Keratinocyte (primary cell): Measurements from ENCODE around the gene EWSR1. TPM values are rescaled to one million over a fixed set of nuclear protein-coding genes. Genes with fewer than 3 reads are reported as not detected.

Experiments
- DNase-seq: peaks from one replicate; pipeline ENCODE4 v3.0.0-alpha.2; 2011; ENCODE audit warnings: low read depth, missing footprints, low spot score
- FAIRE-seq: peaks from 2 replicates; lab custom pipeline; 2011; peaks lifted over from hg19 to GRCh38; lab: Jason Lieb, UNC
- H2AFZ ChIP-seq: 2 replicates; pipeline ENCODE4 v1.6.0; 2012; ENCODE audit warnings: low read length, control low read depth, inconsistent platforms; ENCODE audit not compliant: control insufficient read depth
- H3K27ac ChIP-seq: 2 replicates; pipeline ENCODE4 v1.5.1; 2011; ENCODE audit warnings: low read length; ENCODE audit not compliant: control insufficient read depth, insufficient read depth
- H3K27me3 ChIP-seq: 3 replicates; pipeline ENCODE4 v1.6.0; 2011; ENCODE audit warnings: low read length; ENCODE audit not compliant: control insufficient read depth, insufficient read depth; ENCODE audit errors: extremely low read depth
- H3K36me3 ChIP-seq, 2 experiments: 2 replicates in 1 of 2; 3 replicates in 1 of 2; pipeline ENCODE4 v1.5.1; 2011; ENCODE audit warnings: low read length in 2 of 2, mild to moderate bottlenecking in 1 of 2; ENCODE audit not compliant: control insufficient read depth in 2 of 2, insufficient read depth in 2 of 2; ENCODE audit errors: extremely low read depth in 1 of 2
- H3K4me1 ChIP-seq: 3 replicates; pipeline ENCODE4 v1.5.1; 2011; ENCODE audit warnings: low read length; ENCODE audit not compliant: control insufficient read depth, insufficient read depth; ENCODE audit errors: extremely low read depth
- H3K4me2 ChIP-seq: 3 replicates; pipeline ENCODE4 v1.6.0; 2011; ENCODE audit warnings: low read depth, low read length; ENCODE audit not compliant: control insufficient read depth, insufficient read depth; ENCODE audit errors: extremely low read depth
- H3K4me3 ChIP-seq, 3 experiments: fragments of 200-600 bp in 1 of 3; sonication (generic) in 1 of 3; 2 replicates in 2 of 3; 3 replicates in 1 of 3; pipeline ENCODE4 v1.5.1; 2011 to 2016; ENCODE audit warnings: low read length in 3 of 3, mild to moderate bottlenecking in 3 of 3, control low read depth in 2 of 3, inconsistent platforms in 1 of 3, low read depth in 1 of 3, mixed read lengths in 1 of 3, mixed run types in 1 of 3, moderate library complexity in 1 of 3; ENCODE audit not compliant: control insufficient read depth in 2 of 3, insufficient read depth in 2 of 3; ENCODE audit errors: extremely low read depth in 1 of 3
- H3K79me2 ChIP-seq: 2 replicates; pipeline ENCODE4 v1.6.0; 2012; ENCODE audit warnings: low read length; ENCODE audit not compliant: control insufficient read depth, insufficient read depth
- H3K9ac ChIP-seq: 3 replicates; pipeline ENCODE4 v1.6.0; 2011; ENCODE audit warnings: low read length; ENCODE audit not compliant: control insufficient read depth, insufficient read depth; ENCODE audit errors: extremely low read depth
- H3K9me1 ChIP-seq: 3 replicates; pipeline ENCODE4 v1.6.0; 2011; ENCODE audit warnings: low read length; ENCODE audit not compliant: control insufficient read depth, insufficient read depth; ENCODE audit errors: extremely low read depth
- H3K9me3 ChIP-seq: 2 replicates; pipeline ENCODE4 v1.5.1; 2012; ENCODE audit warnings: low read depth, low read length; ENCODE audit not compliant: control insufficient read depth
- H4K20me1 ChIP-seq: 3 replicates; pipeline ENCODE4 v1.6.0; 2011; ENCODE audit warnings: low read length; ENCODE audit not compliant: control insufficient read depth, insufficient read depth; ENCODE audit errors: extremely low read depth
- EZH2 ChIP-seq: IDR thresholded peaks from one replicate; pipeline ENCODE4 v1.6.1; 2012; ENCODE audit warnings: inconsistent platforms, mild to moderate bottlenecking, low read length, moderate library complexity
- dilution Hi-C: fragments of 300-500 bp; cut with MboI; formaldehyde crosslinking; loops from one replicate; pipeline ENCODE4 v1.7.0; 2020; ENCODE audit warnings: low sequenced_read_pairs; ENCODE audit not compliant: extremely low pct_ligation_motif_present
- polyA plus RNA-seq, 5 experiments: library from polyadenylated mRNA; depleted of rRNA in 3 of 5; stranded (reverse) in 3 of 5; stranded (forward) in 1 of 5; unstranded in 1 of 5; fragments of >200 nt; gene quantifications; 1 replicate in 1 of 5; 2 replicates in 3 of 5; 3 replicates in 1 of 5; pipeline versions ENCODE4 v1.2.1 to v1.2.3, GENCODE V29; 2011 to 2012; ENCODE audit warnings: missing spikeins in 2 of 5, low read depth in 1 of 5, low replicate concordance in 1 of 5
- TF ChIP-seq, protein P1 (sequence below), 3 experiments: IDR thresholded peaks in 1 of 3; conservative IDR thresholded peaks in 1 of 3; optimal IDR thresholded peaks in 1 of 3; 2 replicates in 2 of 3; 3 replicates in 1 of 3; pipeline versions ENCODE3 to v1.5.1; 2011; ENCODE audit warnings: low read length in 3 of 3, mild to moderate bottlenecking in 3 of 3, moderate library complexity in 2 of 3, control low read depth in 1 of 3, inconsistent platforms in 1 of 3; ENCODE audit not compliant: insufficient read depth in 2 of 3; ENCODE audit errors: extremely low read depth in 1 of 3

EWSR1 gene
- polyA plus RNA-seq, 1 donor (not counting 4 experiments of a cell fraction or from before 2014, with no cell fraction given): 245 TPM

DNA sequence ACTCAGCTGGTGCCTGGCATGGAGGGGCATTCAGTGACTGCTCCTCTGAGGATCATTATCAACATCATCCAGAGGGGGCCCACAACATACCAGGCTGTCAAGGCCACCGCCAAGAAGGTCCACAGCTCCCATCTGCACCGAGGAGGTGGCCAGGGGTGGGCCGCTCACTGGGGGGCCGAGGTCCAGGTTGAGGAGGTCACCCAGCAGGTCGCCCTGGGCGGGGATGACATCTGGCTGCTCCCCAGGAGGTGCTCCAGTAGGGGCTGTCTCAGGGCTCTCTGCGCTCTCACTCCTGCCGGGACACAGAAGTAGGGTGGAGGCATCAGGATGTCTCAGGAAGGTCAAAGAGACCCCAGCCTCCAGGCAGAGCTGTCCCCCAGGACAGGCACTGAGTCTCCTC lies 72.5 kb downstream of the EWSR1 start:
- Histone ChIP-seq H3K79me2 (no peaks in the 10 kb centered on the region), H3K4me1 (peaks cover 53% of the 10 kb centered on the region), H3K9ac (no peak overlapping the region), H3K36me3 (peaks cover 26 to 61% of the 10 kb centered on the region in 2 experiments), H3K4me3 (no peak overlapping the region), H3K9me1 (peaks cover 7% of the 10 kb centered on the region), H2AFZ (no peak overlapping the region), H3K4me2 (no peak overlapping the region), H4K20me1 (peaks cover 15% of the 10 kb centered on the region), H3K9me3 (no peaks in the 10 kb centered on the region), H3K27ac (no peak overlapping the region), H3K27me3 (no peaks in the 10 kb centered on the region)
- DNase-seq (no peak), FAIRE-seq (no peak)
- TF ChIP-seq, protein P1, sequence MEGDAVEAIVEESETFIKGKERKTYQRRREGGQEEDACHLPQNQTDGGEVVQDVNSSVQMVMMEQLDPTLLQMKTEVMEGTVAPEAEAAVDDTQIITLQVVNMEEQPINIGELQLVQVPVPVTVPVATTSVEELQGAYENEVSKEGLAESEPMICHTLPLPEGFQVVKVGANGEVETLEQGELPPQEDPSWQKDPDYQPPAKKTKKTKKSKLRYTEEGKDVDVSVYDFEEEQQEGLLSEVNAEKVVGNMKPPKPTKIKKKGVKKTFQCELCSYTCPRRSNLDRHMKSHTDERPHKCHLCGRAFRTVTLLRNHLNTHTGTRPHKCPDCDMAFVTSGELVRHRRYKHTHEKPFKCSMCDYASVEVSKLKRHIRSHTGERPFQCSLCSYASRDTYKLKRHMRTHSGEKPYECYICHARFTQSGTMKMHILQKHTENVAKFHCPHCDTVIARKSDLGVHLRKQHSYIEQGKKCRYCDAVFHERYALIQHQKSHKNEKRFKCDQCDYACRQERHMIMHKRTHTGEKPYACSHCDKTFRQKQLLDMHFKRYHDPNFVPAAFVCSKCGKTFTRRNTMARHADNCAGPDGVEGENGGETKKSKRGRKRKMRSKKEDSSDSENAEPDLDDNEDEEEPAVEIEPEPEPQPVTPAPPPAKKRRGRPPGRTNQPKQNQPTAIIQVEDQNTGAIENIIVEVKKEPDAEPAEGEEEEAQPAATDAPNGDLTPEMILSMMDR (optimal IDR thresholded peaks at IDR 0.05 in 1 of 3, IDR thresholded peaks at IDR 0.05 in 1 of 3, conservative IDR thresholded peaks at IDR 0.05 in 1 of 3; ENCODE audit: extremely low read depth in 1 of 3, insufficient read depth in 2 of 3, low read length in 3 of 3): no peak
- dilution Hi-C loops: no loop called here

DNA sequence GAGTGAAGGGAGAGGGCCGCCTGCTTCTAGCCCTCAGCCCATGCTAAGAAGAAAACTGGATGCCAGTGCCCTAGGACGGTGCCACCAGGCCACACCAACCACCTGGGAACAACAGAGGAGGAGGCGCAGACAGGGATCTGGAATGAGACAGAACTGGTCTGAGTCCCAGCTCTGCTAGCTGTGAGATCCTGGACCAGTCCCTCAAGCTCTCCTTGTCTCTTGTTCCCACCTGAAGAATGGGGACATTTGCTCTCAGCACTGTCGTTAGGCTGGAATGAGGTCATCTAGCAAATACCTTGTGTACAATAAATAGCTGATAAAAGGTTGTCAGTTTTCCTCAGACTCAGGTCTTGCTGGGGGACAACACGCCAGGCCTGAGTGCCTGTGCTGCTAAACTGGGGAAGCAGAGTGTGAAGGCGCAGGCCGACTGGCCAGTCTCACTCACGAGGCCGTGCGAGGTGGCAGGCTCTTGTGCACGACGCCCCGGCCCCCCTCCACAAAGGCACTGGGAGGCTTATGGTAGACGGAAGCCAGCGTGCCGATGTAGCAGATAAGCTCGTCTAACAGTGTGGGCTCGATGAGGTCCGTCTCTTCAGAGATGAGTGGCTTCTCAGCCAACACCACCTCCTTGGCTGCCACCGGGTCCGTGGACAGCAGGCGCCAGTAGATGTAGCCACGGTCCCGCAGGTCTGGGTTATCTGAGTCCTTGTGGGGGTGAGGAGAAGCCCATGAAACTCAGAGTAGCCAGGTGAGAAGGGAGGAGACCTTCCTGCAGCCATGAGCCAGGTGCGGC lies 73.2 kb downstream of the EWSR1 start:
- FAIRE-seq (no peak), DNase-seq (no peak)
- Histone ChIP-seq H4K20me1 (peaks cover 15% of the 10 kb centered on the region), H3K9me1 (peaks cover 7% of the 10 kb centered on the region), H3K4me2 (no peak overlapping the region), H3K9ac (no peak overlapping the region), H3K27me3 (no peaks in the 10 kb centered on the region), H2AFZ (no peak overlapping the region), H3K79me2 (no peaks in the 10 kb centered on the region), H3K27ac (no peak overlapping the region), H3K36me3 (peaks cover 26 to 58% of the 10 kb centered on the region in 2 experiments), H3K9me3 (no peaks in the 10 kb centered on the region), H3K4me3 (no peak overlapping the region), H3K4me1 (peaks cover 53% of the 10 kb centered on the region)
- no peak for TF ChIP-seq EZH2
- TF ChIP-seq, protein P1 (optimal IDR thresholded peaks at IDR 0.05 in 1 of 3, IDR thresholded peaks at IDR 0.05 in 1 of 3, conservative IDR thresholded peaks at IDR 0.05 in 1 of 3; ENCODE audit: extremely low read depth in 1 of 3, insufficient read depth in 2 of 3, low read length in 3 of 3): no peak
- dilution Hi-C loops: no loop called here
